HepG2 (cell line): ENCODE data around the gene TMEM41B. TPM values are rescaled to one million over a fixed set of nuclear protein-coding genes. Genes with fewer than 3 reads are reported as not detected.
A peak's percentile ranks its signal among the peaks of the same experiment; 100 is the strongest.

Experiments used
- ATF4 ChIP-seq, 2 experiments: fragments of 450-650 bp in 1 of 2; sonication (generic) in 1 of 2; formaldehyde crosslinking; IDR thresholded peaks; 2 replicates each; pipeline versions ENCODE4 v1.5.0 to v1.8.0; 2020 to 2022; ENCODE audit warnings: mild to moderate bottlenecking in 1 of 2, missing genetic modification reagents in 1 of 2
- ATF6 ChIP-seq: sonication (generic); formaldehyde crosslinking; conservative IDR thresholded peaks from 2 replicates; pipeline ENCODE4 v1.4.0; 2020; ENCODE audit warnings: missing genetic modification reagents
- FOXO4 ChIP-seq: sonication (generic); formaldehyde crosslinking; conservative IDR thresholded peaks from 2 replicates; pipeline ENCODE4 v1.8.1; 2023; ENCODE audit warnings: missing genetic modification reagents
- MAF1 ChIP-seq: sonication (generic); formaldehyde crosslinking; IDR thresholded peaks from 2 replicates; pipeline ENCODE4 v1.5.0; 2020; ENCODE audit warnings: missing genetic modification reagents, borderline replicate concordance
- SNAPC2 ChIP-seq: sonication (generic); formaldehyde crosslinking; IDR thresholded peaks from 2 replicates; pipeline ENCODE4 v1.8.1; 2022; ENCODE audit warnings: mild to moderate bottlenecking, missing genetic modification reagents
- ZFP62 ChIP-seq: sonication (generic); formaldehyde crosslinking; IDR thresholded peaks from 2 replicates; pipeline ENCODE4 v1.4.0; 2020; ENCODE audit warnings: missing genetic modification reagents
- ZNF543 ChIP-seq: sonication (generic); formaldehyde crosslinking; IDR thresholded peaks from 2 replicates; pipeline ENCODE4 v1.4.0; 2020; ENCODE audit warnings: mild to moderate bottlenecking, missing genetic modification reagents
- ZNF550 ChIP-seq: sonication (generic); formaldehyde crosslinking; IDR thresholded peaks from 2 replicates; pipeline ENCODE4 v1.4.0; 2020; ENCODE audit warnings: mild to moderate bottlenecking, missing genetic modification reagents, borderline replicate concordance
- ZNF749 ChIP-seq: sonication (generic); formaldehyde crosslinking; IDR thresholded peaks from 2 replicates; pipeline ENCODE4 v1.8.0; 2022; ENCODE audit warnings: mild to moderate bottlenecking, missing genetic modification reagents, moderate library complexity, borderline replicate concordance
- ZNF770 ChIP-seq: sonication (generic); formaldehyde crosslinking; IDR thresholded peaks from 2 replicates; pipeline ENCODE4 v1.5.0; 2020; ENCODE audit warnings: mild to moderate bottlenecking, missing genetic modification reagents
- polyA plus RNA-seq, 8 experiments: library from polyadenylated mRNA; depleted of rRNA in 3 of 8; stranded (reverse) in 7 of 8; unstranded in 1 of 8; fragments of >200 nt; fragmentation: Illumina TruSeq in 4 of 8; extraction: Trizol in 4 of 8; gene quantifications; 2 replicates each; pipeline versions ENCODE4 v1.2.1 to v1.2.3, GENCODE V29; 2011 to 2016; ENCODE audit warnings: low read depth in 4 of 8, missing spikeins in 1 of 8, mixed read lengths in 1 of 8; ENCODE audit not compliant: insufficient read depth in 1 of 8
- total RNA-seq, 5 experiments: library from RNA; depleted of rRNA; stranded (reverse); fragments of >200 nt; fragmentation: Illumina TruSeq; extraction: Trizol; gene quantifications; 2 replicates each; pipeline ENCODE4 v1.2.3, GENCODE V29; 2016; ENCODE audit warnings: low read depth in 1 of 5

TMEM41B gene
- total and polyA plus RNA-seq, 2 of the 13 experiments (the other 11 are each of a cell fraction or from before 2014, with no cell fraction given) = 36.8 to 48.1 TPM

- TF ChIP-seq FOXO4 (CRISPR knock-in tag) = 0 out of 2 replicates have a peak, but pooled peaks have one; percentile 71
- no peak for TF ChIP-seq MAF1 (CRISPR knock-in tag)
- TF ChIP-seq ZNF550 = no peak
- no peak for TF ChIP-seq ZNF543 (CRISPR knock-in tag)
- TF ChIP-seq SNAPC2 (CRISPR knock-in tag) = peak; percentile 39; the same call in 1 of the 2 replicates
- TF ChIP-seq ZNF770 (CRISPR knock-in tag) = peak; percentile 43; the same call in 1 of the 2 replicates
- TF ChIP-seq ZNF749 (CRISPR knock-in tag) = 0 out of 2 replicates have a peak, but pooled peaks have one; percentile 31
- TF ChIP-seq ATF6 (CRISPR knock-in tag) = 0 out of 2 replicates have a peak, but pooled peaks have one; percentile 46
- TF ChIP-seq ZFP62 (CRISPR knock-in tag) = no peak
- TF ChIP-seq ATF4 (CRISPR knock-in tag; IDR thresholded peaks at IDR 0.05) = no peak
Measured at GRCh38 chr11:9315078-9315688, 790 bp upstream of the TMEM41B start (continued).
